ENCODE data around the gene RNASE8. TPM values are rescaled to one million over a fixed set of nuclear protein-coding genes. Genes with fewer than 3 reads are reported as not detected.

RNASE8 gene
- total RNA-seq, 2 experiments from 2014 or later, result not detected

- Mint-ChIP-seq H3K9me3 (no peaks in the 10 kb centered on the region), H3K27ac (no peak overlapping the region), H3K36me3 (ENCODE audit: low read depth) (no peaks in the 10 kb centered on the region), H3K4me3 (peak overlapping the region; percentile 65), H3K4me1 (ENCODE audit: low read depth) (peaks cover 29% of the 10 kb centered on the region), H3K27me3 (ENCODE audit: low read depth) (peaks cover 55% of the 10 kb centered on the region)
- CTCF ChIA-PET, result interaction anchor here (0.8 to 5.8 kb wide), 11 partner anchors 11 to 144 kb away, joined by 3 to 60 read pairs (median 7); no protein-coding TSS in a partner anchor
- peak; percentile 84 for DNase-seq
- intact Hi-C loops (cut with micrococcal nuclease), result no loop called here
These were observed 13.8 kb downstream of the RNASE8 start for GRCh38 chr14:21071225-21072030.

- H3K4me3 Mint-ChIP-seq, result no peak overlapping the region
- no peaks in the 10 kb centered on the region for H3K36me3 Mint-ChIP-seq (ENCODE audit: low read depth)
- no peak for DNase-seq
- no peaks in the 10 kb centered on the region for H3K9me3 Mint-ChIP-seq
- intact Hi-C loops (cut with micrococcal nuclease), result no loop called here
- H3K4me1 Mint-ChIP-seq (ENCODE audit: low read depth), result peaks cover 29% of the 10 kb centered on the region
- H3K27me3 Mint-ChIP-seq (ENCODE audit: low read depth), result peaks cover 52% of the 10 kb centered on the region
- H3K27ac Mint-ChIP-seq, result no peak overlapping the region
- CTCF ChIA-PET, result interaction anchor here (0.7 to 5.8 kb wide), 10 partner anchors 11 to 239 kb away, joined by 3 to 60 read pairs (median 10); no protein-coding TSS in a partner anchor
These were observed 14.4 kb downstream of the RNASE8 start for GRCh38 chr14:21072031-21072473.

- peaks cover 29% of the 10 kb centered on the region for H3K4me1 Mint-ChIP-seq (ENCODE audit: low read depth)
These were observed 15.2 kb downstream of the RNASE8 start for GRCh38 chr14:21072781-21073339.

GRCh38 chr14:21073921-21074320 is 16.3 kb downstream of the RNASE8 start:
- peaks cover 39% of the 10 kb centered on the region for H3K27me3 Mint-ChIP-seq (ENCODE audit: low read depth)
- H3K27ac Mint-ChIP-seq, result no peak overlapping the region
- intact Hi-C loops (cut with micrococcal nuclease), result no loop called here

More at GRCh38 chr14:21072781-21073339, 15.2 kb downstream of the RNASE8 start:
- Mint-ChIP-seq H3K9me3 (no peaks in the 10 kb centered on the region), H3K27ac (no peak overlapping the region), H3K36me3 (ENCODE audit: low read depth) (no peaks in the 10 kb centered on the region), H3K27me3 (ENCODE audit: low read depth) (peaks cover 47% of the 10 kb centered on the region), H3K4me3 (no peak overlapping the region)
- CTCF ChIA-PET, result interaction anchor here (0.7 to 5.8 kb wide), 6 partner anchors 14 to 238 kb away, joined by 3 to 60 read pairs (median 19); no protein-coding TSS in a partner anchor
- no peak for DNase-seq
- intact Hi-C loops (cut with micrococcal nuclease), result no loop called here

GRCh38 chr14:21074398-21075272 is 17.0 kb downstream of the RNASE8 start:
- Mint-ChIP-seq H3K4me1 (ENCODE audit: low read depth) (peaks cover 16% of the 10 kb centered on the region), H3K27ac (no peak overlapping the region), H3K9me3 (no peaks in the 10 kb centered on the region), H3K27me3 (ENCODE audit: low read depth) (peaks cover 31% of the 10 kb centered on the region), H3K36me3 (ENCODE audit: low read depth) (no peaks in the 10 kb centered on the region), H3K4me3 (no peak overlapping the region)
- intact Hi-C loops (cut with micrococcal nuclease), result no loop called here
- CTCF ChIA-PET, result interaction anchor here (0.6 to 5.8 kb wide), 4 partner anchors 12 to 69 kb away, joined by 4 to 60 read pairs (median 10); no protein-coding TSS in a partner anchor
- no peak for DNase-seq

More at GRCh38 chr14:21073921-21074320, 16.3 kb downstream of the RNASE8 start:
- Mint-ChIP-seq H3K4me1 (ENCODE audit: low read depth) (peaks cover 23% of the 10 kb centered on the region), H3K4me3 (no peak overlapping the region), H3K36me3 (ENCODE audit: low read depth) (no peaks in the 10 kb centered on the region), H3K9me3 (no peaks in the 10 kb centered on the region)
- DNase-seq, result no peak
- CTCF ChIA-PET, result interaction anchor here (0.6 to 5.8 kb wide), 4 partner anchors 13 to 68 kb away, joined by 3 to 60 read pairs (median 10); no protein-coding TSS in a partner anchor

GRCh38 chr14:21075719-21076437 is 18.3 kb downstream of the RNASE8 start:
- DNase-seq, result no peak
- peaks cover 8% of the 10 kb centered on the region for H3K4me1 Mint-ChIP-seq (ENCODE audit: low read depth)
- no peaks in the 10 kb centered on the region for H3K36me3 Mint-ChIP-seq (ENCODE audit: low read depth)
- no peaks in the 10 kb centered on the region for H3K9me3 Mint-ChIP-seq
- H3K27ac Mint-ChIP-seq, result no peak overlapping the region
- intact Hi-C loops (cut with micrococcal nuclease), result no loop called here
- H3K27me3 Mint-ChIP-seq (ENCODE audit: low read depth), result peaks cover 22% of the 10 kb centered on the region
- CTCF ChIA-PET, result interaction anchor here (2.8 to 5.8 kb wide), 2 partner anchors 11 to 17 kb away, joined by 15 to 60 read pairs; no protein-coding TSS in a partner anchor
- H3K4me3 Mint-ChIP-seq, result no peak overlapping the region

GRCh38 chr14:21077672-21078071 is 20.1 kb downstream of the RNASE8 start:
- intact Hi-C loops (cut with micrococcal nuclease), result no loop called here
- Mint-ChIP-seq H3K9me3 (no peaks in the 10 kb centered on the region), H3K36me3 (ENCODE audit: low read depth) (no peaks in the 10 kb centered on the region), H3K4me1 (ENCODE audit: low read depth) (no peaks in the 10 kb centered on the region), H3K4me3 (no peak overlapping the region), H3K27ac (no peak overlapping the region), H3K27me3 (ENCODE audit: low read depth) (peaks cover 5% of the 10 kb centered on the region)
- CTCF ChIA-PET, result interaction anchor here (1.1 to 2.9 kb wide), 4 partner anchors 9 to 63 kb away, joined by 3 to 10 read pairs (median 10); no protein-coding TSS in a partner anchor
- no peak for DNase-seq

GRCh38 chr14:21078287-21078686 is 20.7 kb downstream of the RNASE8 start:
- no peak overlapping the region for H3K27ac Mint-ChIP-seq
- no peak overlapping the region for H3K4me3 Mint-ChIP-seq
- H3K27me3 Mint-ChIP-seq (ENCODE audit: low read depth), result peaks cover 4% of the 10 kb centered on the region

GRCh38 chr14:21078726-21079125 is 21.1 kb downstream of the RNASE8 start:
- H3K27me3 Mint-ChIP-seq (ENCODE audit: low read depth), result no peaks in the 10 kb centered on the region
- H3K36me3 Mint-ChIP-seq (ENCODE audit: low read depth), result no peaks in the 10 kb centered on the region
- CTCF ChIA-PET, result interaction anchor here (2.4 to 2.9 kb wide), 3 partner anchors 11 to 64 kb away, joined by 9 to 10 read pairs (median 10); no protein-coding TSS in a partner anchor
- H3K9me3 Mint-ChIP-seq, result no peaks in the 10 kb centered on the region
- no peak for DNase-seq
- H3K27ac Mint-ChIP-seq, result no peak overlapping the region
- intact Hi-C loops (cut with micrococcal nuclease), result no loop called here
- H3K4me3 Mint-ChIP-seq, result no peak overlapping the region
- H3K4me1 Mint-ChIP-seq (ENCODE audit: low read depth), result no peaks in the 10 kb centered on the region

More at GRCh38 chr14:21078287-21078686, 20.7 kb downstream of the RNASE8 start:
- intact Hi-C loops (cut with micrococcal nuclease), result no loop called here
- no peak for DNase-seq
- Mint-ChIP-seq H3K4me1 (ENCODE audit: low read depth) (no peaks in the 10 kb centered on the region), H3K9me3 (no peaks in the 10 kb centered on the region), H3K36me3 (ENCODE audit: low read depth) (no peaks in the 10 kb centered on the region)
- CTCF ChIA-PET, result interaction anchor here (1.1 to 2.9 kb wide), 4 partner anchors 10 to 63 kb away, joined by 3 to 10 read pairs (median 10); no protein-coding TSS in a partner anchor

GRCh38 chr14:21081521-21082142 is 24.0 kb downstream of the RNASE8 start:
- no peaks in the 10 kb centered on the region for H3K9me3 Mint-ChIP-seq
- intact Hi-C loops (cut with micrococcal nuclease), result no loop called here
- H3K36me3 Mint-ChIP-seq (ENCODE audit: low read depth), result no peaks in the 10 kb centered on the region
- CTCF ChIA-PET, result interaction anchor here (1.0 to 3.2 kb wide), 3 partner anchors 8 to 23 kb away, joined by 4 to 18 read pairs (median 4); no protein-coding TSS in a partner anchor
- DNase-seq, result no peak
- H3K27me3 Mint-ChIP-seq (ENCODE audit: low read depth), result no peaks in the 10 kb centered on the region
- peaks cover 2% of the 10 kb centered on the region for H3K4me1 Mint-ChIP-seq (ENCODE audit: low read depth)
- no peak overlapping the region for H3K4me3 Mint-ChIP-seq
- no peak overlapping the region for H3K27ac Mint-ChIP-seq

All from activated naive CD4-positive, alpha-beta T cell treated with anti-CD3 and anti-CD28 coated beads for 36 hours (primary cell).